ENCODE results near the gene PTPRJ. TPM values are rescaled to one million over a fixed set of nuclear protein-coding genes. Genes with fewer than 3 reads are reported as not detected.
A peak's percentile ranks its signal among the peaks of the same experiment; 100 is the strongest.

PTPRJ gene
- total RNA-seq, 1 donor: 10.9 TPM

DNA sequence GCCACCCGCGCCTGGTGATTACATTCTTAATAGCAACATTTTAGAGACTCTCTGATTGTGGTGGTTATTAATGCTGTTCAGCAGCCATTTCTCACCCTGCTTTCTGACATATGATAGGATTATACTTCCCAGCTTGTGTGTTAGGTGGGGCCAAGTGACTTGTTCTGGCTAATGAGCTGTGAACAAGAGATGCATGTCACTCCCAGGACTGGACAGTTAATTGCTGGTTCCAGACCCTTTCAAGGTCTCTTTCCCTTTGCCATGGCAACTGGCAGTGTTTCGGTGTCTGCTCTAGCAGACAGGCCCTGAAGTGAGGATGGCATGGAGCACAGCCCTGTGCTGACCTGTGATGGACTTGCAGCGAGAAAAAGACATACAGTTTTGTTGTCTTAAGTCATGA is 8.9 kb upstream of the PTPRJ start:
- no peaks in the 10 kb centered on the region for H3K36me3 ChIP-seq (ENCODE audit: insufficient read depth, low read length)
- no peak overlapping the region for H3K4me2 ChIP-seq (ENCODE audit: insufficient read depth, low read length)
- H3K79me2 ChIP-seq (ENCODE audit: insufficient read depth, low read length): no peaks in the 10 kb centered on the region
- H3K27ac ChIP-seq (ENCODE audit: low read depth, low read length): no peak overlapping the region
- no peak for DNase-seq (ENCODE audit: insufficient read length, low spot score, missing footprints)
- H3K27me3 ChIP-seq (ENCODE audit: insufficient read depth, low read length): no peaks in the 10 kb centered on the region
- no peak overlapping the region for H2AFZ ChIP-seq (ENCODE audit: low read length)
- no peaks in the 10 kb centered on the region for H4K20me1 ChIP-seq (ENCODE audit: insufficient read depth, low read length)
- H3K4me3 ChIP-seq (ENCODE audit: insufficient read depth, low read length): no peak overlapping the region
- TF ChIP-seq, protein P1, sequence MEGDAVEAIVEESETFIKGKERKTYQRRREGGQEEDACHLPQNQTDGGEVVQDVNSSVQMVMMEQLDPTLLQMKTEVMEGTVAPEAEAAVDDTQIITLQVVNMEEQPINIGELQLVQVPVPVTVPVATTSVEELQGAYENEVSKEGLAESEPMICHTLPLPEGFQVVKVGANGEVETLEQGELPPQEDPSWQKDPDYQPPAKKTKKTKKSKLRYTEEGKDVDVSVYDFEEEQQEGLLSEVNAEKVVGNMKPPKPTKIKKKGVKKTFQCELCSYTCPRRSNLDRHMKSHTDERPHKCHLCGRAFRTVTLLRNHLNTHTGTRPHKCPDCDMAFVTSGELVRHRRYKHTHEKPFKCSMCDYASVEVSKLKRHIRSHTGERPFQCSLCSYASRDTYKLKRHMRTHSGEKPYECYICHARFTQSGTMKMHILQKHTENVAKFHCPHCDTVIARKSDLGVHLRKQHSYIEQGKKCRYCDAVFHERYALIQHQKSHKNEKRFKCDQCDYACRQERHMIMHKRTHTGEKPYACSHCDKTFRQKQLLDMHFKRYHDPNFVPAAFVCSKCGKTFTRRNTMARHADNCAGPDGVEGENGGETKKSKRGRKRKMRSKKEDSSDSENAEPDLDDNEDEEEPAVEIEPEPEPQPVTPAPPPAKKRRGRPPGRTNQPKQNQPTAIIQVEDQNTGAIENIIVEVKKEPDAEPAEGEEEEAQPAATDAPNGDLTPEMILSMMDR (IDR thresholded peaks at IDR 0.05; ENCODE audit: extremely low read depth, low read depth, low read length): no peak
- H3K4me1 ChIP-seq (ENCODE audit: insufficient read depth, low read length): peaks cover 32% of the 10 kb centered on the region
- no peaks in the 10 kb centered on the region for H3K9me3 ChIP-seq (ENCODE audit: low read depth, low read length)

DNA sequence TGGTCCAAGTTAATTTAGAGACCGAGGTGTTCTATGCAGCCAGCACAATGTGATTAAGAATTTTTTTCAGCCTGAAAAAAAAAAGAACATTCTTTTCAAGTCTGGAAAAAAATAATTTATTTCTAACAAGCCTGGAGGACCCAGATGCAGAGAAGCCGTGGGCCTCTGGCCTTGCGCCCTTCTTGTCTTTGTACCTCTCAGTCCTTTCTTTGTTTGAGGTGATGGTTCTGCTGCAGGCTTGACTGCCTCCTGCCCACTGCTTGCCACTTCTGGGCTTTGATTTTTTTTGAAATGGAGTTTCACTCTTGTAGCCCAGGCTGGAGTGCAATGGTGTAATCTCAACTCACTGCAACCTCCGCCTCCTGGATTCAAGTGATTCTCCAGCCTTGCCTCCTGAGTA is 7.2 kb upstream of the PTPRJ start:
- H3K4me1 ChIP-seq (ENCODE audit: insufficient read depth, low read length): peaks cover 24% of the 10 kb centered on the region
- no peaks in the 10 kb centered on the region for H3K79me2 ChIP-seq (ENCODE audit: insufficient read depth, low read length)
- TF ChIP-seq, protein P1 (IDR thresholded peaks at IDR 0.05; ENCODE audit: extremely low read depth, low read depth, low read length): no peak
- H3K27ac ChIP-seq (ENCODE audit: low read depth, low read length): peak overlapping the region; percentile 94
- no peaks in the 10 kb centered on the region for H3K36me3 ChIP-seq (ENCODE audit: insufficient read depth, low read length)
- no peaks in the 10 kb centered on the region for H3K9me3 ChIP-seq (ENCODE audit: low read depth, low read length)
- DNase-seq (ENCODE audit: insufficient read length, low spot score, missing footprints): no peak
- H3K27me3 ChIP-seq (ENCODE audit: insufficient read depth, low read length): no peaks in the 10 kb centered on the region
- no peak overlapping the region for H3K4me3 ChIP-seq (ENCODE audit: insufficient read depth, low read length)
- H2AFZ ChIP-seq (ENCODE audit: low read length): peak overlapping the region; percentile 30
- no peaks in the 10 kb centered on the region for H4K20me1 ChIP-seq (ENCODE audit: insufficient read depth, low read length)
- H3K4me2 ChIP-seq (ENCODE audit: insufficient read depth, low read length): peak overlapping the region; percentile 67

DNA sequence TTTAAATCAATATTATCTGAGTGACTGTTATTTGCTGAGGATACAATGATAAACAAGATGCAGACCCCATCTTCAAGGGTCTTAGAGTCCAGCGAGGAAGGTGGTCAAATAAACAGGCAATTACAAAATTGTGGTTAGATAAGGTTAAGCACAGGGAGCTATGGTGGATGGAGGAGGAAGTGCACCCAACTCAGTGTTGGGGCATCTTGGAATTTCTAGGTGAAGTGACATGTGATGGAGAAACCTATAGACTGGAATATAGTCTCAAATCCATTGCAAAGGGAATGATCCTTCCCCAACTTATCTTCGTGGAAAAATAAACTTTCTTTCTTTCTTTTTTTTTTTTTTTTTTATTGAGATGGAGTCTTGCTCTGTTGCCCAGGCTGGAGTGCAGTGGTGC is 3.4 kb upstream of the PTPRJ start:
- Histone ChIP-seq H3K27me3 (ENCODE audit: insufficient read depth, low read length) (no peaks in the 10 kb centered on the region), H3K79me2 (ENCODE audit: insufficient read depth, low read length) (peaks cover 4% of the 10 kb centered on the region), H3K36me3 (ENCODE audit: insufficient read depth, low read length) (no peaks in the 10 kb centered on the region), H3K27ac (ENCODE audit: low read depth, low read length) (no peak overlapping the region), H3K9me3 (ENCODE audit: low read depth, low read length) (no peaks in the 10 kb centered on the region), H3K4me2 (ENCODE audit: insufficient read depth, low read length) (no peak overlapping the region), H3K4me1 (ENCODE audit: insufficient read depth, low read length) (peaks cover 25% of the 10 kb centered on the region), H3K4me3 (ENCODE audit: insufficient read depth, low read length) (no peak overlapping the region), H4K20me1 (ENCODE audit: insufficient read depth, low read length) (no peaks in the 10 kb centered on the region), H2AFZ (ENCODE audit: low read length) (no peak overlapping the region)
- peak; percentile 67 for DNase-seq (ENCODE audit: insufficient read length, low spot score, missing footprints)
- TF ChIP-seq, protein P1 (IDR thresholded peaks at IDR 0.05; ENCODE audit: extremely low read depth, low read depth, low read length): no peak

DNA sequence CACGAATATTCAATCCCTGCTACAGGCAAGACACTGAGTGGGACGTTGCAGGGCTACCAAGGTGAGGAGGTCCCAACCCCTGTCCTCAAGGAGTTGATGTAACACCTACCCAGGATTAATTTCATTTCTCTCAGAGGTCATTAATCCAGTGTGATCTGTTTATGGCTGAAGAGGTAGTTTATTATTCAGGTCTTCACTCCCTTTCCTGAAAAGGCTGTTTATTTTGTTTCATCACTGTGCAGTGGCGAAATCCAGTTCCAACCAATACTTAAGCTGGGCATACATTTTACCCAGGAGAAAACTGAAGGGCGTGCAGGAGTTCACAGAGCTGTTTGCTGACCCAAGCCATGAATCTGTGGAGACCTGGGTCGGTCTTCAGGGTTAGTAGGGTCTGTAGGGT is 2.7 kb upstream of the PTPRJ start:
- Histone ChIP-seq H2AFZ (ENCODE audit: low read length) (no peak overlapping the region), H3K27me3 (ENCODE audit: insufficient read depth, low read length) (no peaks in the 10 kb centered on the region), H3K27ac (ENCODE audit: low read depth, low read length) (no peak overlapping the region)

More for the DNA sequence above, 2.7 kb upstream of the PTPRJ start:
- Histone ChIP-seq H3K36me3 (ENCODE audit: insufficient read depth, low read length) (no peaks in the 10 kb centered on the region), H3K4me1 (ENCODE audit: insufficient read depth, low read length) (peaks cover 30% of the 10 kb centered on the region), H3K4me3 (ENCODE audit: insufficient read depth, low read length) (no peak overlapping the region), H4K20me1 (ENCODE audit: insufficient read depth, low read length) (no peaks in the 10 kb centered on the region), H3K4me2 (ENCODE audit: insufficient read depth, low read length) (no peak overlapping the region), H3K9me3 (ENCODE audit: low read depth, low read length) (no peaks in the 10 kb centered on the region), H3K79me2 (ENCODE audit: insufficient read depth, low read length) (peaks cover 9% of the 10 kb centered on the region)
- TF ChIP-seq, protein P1 (IDR thresholded peaks at IDR 0.05; ENCODE audit: extremely low read depth, low read depth, low read length): no peak
- peak; percentile 39 for DNase-seq (ENCODE audit: insufficient read length, low spot score, missing footprints)
